ENCODE measurements around the gene GLI1. TPM values are rescaled to one million over a fixed set of nuclear protein-coding genes. Genes with fewer than 3 reads are reported as not detected.

Gene GLI1
- total RNA-seq, 1 donor from 2014 or later = 5.2 TPM

- Histone ChIP-seq H3K36me3 (ENCODE audit: control insufficient read depth in 3 of 3, insufficient read depth in 3 of 3, low read length in 3 of 3) (no peaks in the 10 kb centered on the region), H3K4me1 (ENCODE audit: control insufficient read depth in 3 of 3, insufficient read depth in 3 of 3, low read length in 3 of 3) (peaks cover 45 to 60% (median 55%) of the 10 kb centered on the region in 3 donors), H3K9ac (ENCODE audit: low read depth in 1 of 3, low read length in 3 of 3) (peak overlapping the region; percentile 75 to 84 (median 79)), H3K4me3 (ENCODE audit: low read length in 3 of 3) (peak overlapping the region; percentile 91 to 92 (median 92)), H3K27ac (ENCODE audit: low read depth, low read length) (peak overlapping the region; percentile 34), H3K9me3 (ENCODE audit: control insufficient read depth in 3 of 3, low read length in 3 of 3) (no peaks in the 10 kb centered on the region), H3K27me3 (ENCODE audit: control insufficient read depth in 3 of 3, insufficient read depth in 3 of 3, low read length in 3 of 3) (peaks cover 6 to 16% (median 6%) of the 10 kb centered on the region in 3 donors)
Measured at GRCh38 chr12:57459055-57459749, 383 bp upstream of the GLI1 start.

GRCh38 chr12:57460468-57460784 lies 841 bp downstream of the GLI1 start:
- H3K27ac ChIP-seq (ENCODE audit: low read depth, low read length) = no peak overlapping the region
- H3K27me3 ChIP-seq (ENCODE audit: control insufficient read depth in 3 of 3, insufficient read depth in 3 of 3, low read length in 3 of 3) = peaks cover 6 to 20% (median 10%) of the 10 kb centered on the region in 3 donors
- no peak overlapping the region for H3K9ac ChIP-seq (ENCODE audit: low read depth in 1 of 3, low read length in 3 of 3)
- no peaks in the 10 kb centered on the region for H3K36me3 ChIP-seq (ENCODE audit: control insufficient read depth in 3 of 3, insufficient read depth in 3 of 3, low read length in 3 of 3)
- H3K4me3 ChIP-seq (ENCODE audit: low read length in 3 of 3) = peak overlapping the region; percentile 5 to 36 (median 30)
- no peaks in the 10 kb centered on the region for H3K9me3 ChIP-seq (ENCODE audit: control insufficient read depth in 3 of 3, low read length in 3 of 3)
- peaks cover 37 to 48% (median 44%) of the 10 kb centered on the region in 3 donors for H3K4me1 ChIP-seq (ENCODE audit: control insufficient read depth in 3 of 3, insufficient read depth in 3 of 3, low read length in 3 of 3)

- Histone ChIP-seq H3K9me3 (ENCODE audit: control insufficient read depth in 3 of 3, low read length in 3 of 3) (no peaks in the 10 kb centered on the region), H3K9ac (ENCODE audit: low read depth in 1 of 3, low read length in 3 of 3) (peak overlapping the region in 2 of 3 donors; percentile 32 to 57), H3K36me3 (ENCODE audit: control insufficient read depth in 3 of 3, insufficient read depth in 3 of 3, low read length in 3 of 3) (no peaks in the 10 kb centered on the region), H3K27ac (ENCODE audit: low read depth, low read length) (no peak overlapping the region), H3K4me3 (ENCODE audit: low read length in 3 of 3) (peak overlapping the region; percentile 20 to 60 (median 58)), H3K27me3 (ENCODE audit: control insufficient read depth in 3 of 3, insufficient read depth in 3 of 3, low read length in 3 of 3) (peaks cover 6 to 23% (median 10%) of the 10 kb centered on the region in 3 donors), H3K4me1 (ENCODE audit: control insufficient read depth in 3 of 3, insufficient read depth in 3 of 3, low read length in 3 of 3) (peaks cover 33 to 44% (median 39%) of the 10 kb centered on the region in 3 donors)
Measured at GRCh38 chr12:57460841-57461275, 1.3 kb downstream of the GLI1 start.

GRCh38 chr12:57461276-57461916 lies 1.8 kb downstream of the GLI1 start:
- Histone ChIP-seq H3K27me3 (ENCODE audit: control insufficient read depth in 3 of 3, insufficient read depth in 3 of 3, low read length in 3 of 3) (peaks cover 6 to 23% (median 10%) of the 10 kb centered on the region in 3 donors), H3K4me3 (ENCODE audit: low read length in 3 of 3) (peak overlapping the region; percentile 69 to 83 (median 77)), H3K9ac (ENCODE audit: low read depth in 1 of 3, low read length in 3 of 3) (peak overlapping the region in 2 of 3 donors; percentile 57 to 62), H3K36me3 (ENCODE audit: control insufficient read depth in 3 of 3, insufficient read depth in 3 of 3, low read length in 3 of 3) (no peaks in the 10 kb centered on the region), H3K9me3 (ENCODE audit: control insufficient read depth in 3 of 3, low read length in 3 of 3) (no peaks in the 10 kb centered on the region), H3K27ac (ENCODE audit: low read depth, low read length) (peak overlapping the region; percentile 51), H3K4me1 (ENCODE audit: control insufficient read depth in 3 of 3, insufficient read depth in 3 of 3, low read length in 3 of 3) (peaks cover 32 to 39% (median 34%) of the 10 kb centered on the region in 3 donors)

- peak overlapping the region; percentile 10 to 62 (median 54) for H3K9ac ChIP-seq (ENCODE audit: low read depth in 1 of 3, low read length in 3 of 3)
Measured at GRCh38 chr12:57461917-57462250, 2.3 kb downstream of the GLI1 start.

GRCh38 chr12:57462251-57462911 lies 2.8 kb downstream of the GLI1 start:
- Histone ChIP-seq H3K36me3 (ENCODE audit: control insufficient read depth in 3 of 3, insufficient read depth in 3 of 3, low read length in 3 of 3) (no peaks in the 10 kb centered on the region), H3K9ac (ENCODE audit: low read depth in 1 of 3, low read length in 3 of 3) (peak overlapping the region; percentile 43 to 62 (median 54))

More at GRCh38 chr12:57461917-57462250, 2.3 kb downstream of the GLI1 start:
- Histone ChIP-seq H3K9me3 (ENCODE audit: control insufficient read depth in 3 of 3, low read length in 3 of 3) (no peaks in the 10 kb centered on the region), H3K27ac (ENCODE audit: low read depth, low read length) (peak overlapping the region; percentile 51), H3K4me3 (ENCODE audit: low read length in 3 of 3) (peak overlapping the region; percentile 69 to 83 (median 77)), H3K36me3 (ENCODE audit: control insufficient read depth in 3 of 3, insufficient read depth in 3 of 3, low read length in 3 of 3) (no peaks in the 10 kb centered on the region), H3K4me1 (ENCODE audit: control insufficient read depth in 3 of 3, insufficient read depth in 3 of 3, low read length in 3 of 3) (peaks cover 29 to 34% (median 32%) of the 10 kb centered on the region in 3 donors), H3K27me3 (ENCODE audit: control insufficient read depth in 3 of 3, insufficient read depth in 3 of 3, low read length in 3 of 3) (peaks cover 6 to 23% (median 10%) of the 10 kb centered on the region in 3 donors)

GRCh38 chr12:57462912-57463253 lies 3.3 kb downstream of the GLI1 start:
- Histone ChIP-seq H3K4me1 (ENCODE audit: control insufficient read depth in 3 of 3, insufficient read depth in 3 of 3, low read length in 3 of 3) (peaks cover 29 to 34% (median 32%) of the 10 kb centered on the region in 3 donors), H3K36me3 (ENCODE audit: control insufficient read depth in 3 of 3, insufficient read depth in 3 of 3, low read length in 3 of 3) (no peaks in the 10 kb centered on the region), H3K9me3 (ENCODE audit: control insufficient read depth in 3 of 3, low read length in 3 of 3) (no peaks in the 10 kb centered on the region), H3K27ac (ENCODE audit: low read depth, low read length) (no peak overlapping the region), H3K4me3 (ENCODE audit: low read length in 3 of 3) (peak overlapping the region in 1 of 3 donors; percentile 69), H3K27me3 (ENCODE audit: control insufficient read depth in 3 of 3, insufficient read depth in 3 of 3, low read length in 3 of 3) (peaks cover 7 to 23% (median 14%) of the 10 kb centered on the region in 3 donors), H3K9ac (ENCODE audit: low read depth in 1 of 3, low read length in 3 of 3) (peak overlapping the region in 1 of 3 donors; percentile 54)

More at GRCh38 chr12:57462251-57462911, 2.8 kb downstream of the GLI1 start:
- H3K27ac ChIP-seq (ENCODE audit: low read depth, low read length) = peak overlapping the region; percentile 51
- H3K4me1 ChIP-seq (ENCODE audit: control insufficient read depth in 3 of 3, insufficient read depth in 3 of 3, low read length in 3 of 3) = peaks cover 29 to 34% (median 32%) of the 10 kb centered on the region in 3 donors
- peak overlapping the region; percentile 69 to 83 (median 77) for H3K4me3 ChIP-seq (ENCODE audit: low read length in 3 of 3)
- H3K27me3 ChIP-seq (ENCODE audit: control insufficient read depth in 3 of 3, insufficient read depth in 3 of 3, low read length in 3 of 3) = peaks cover 6 to 23% (median 10%) of the 10 kb centered on the region in 3 donors
- H3K9me3 ChIP-seq (ENCODE audit: control insufficient read depth in 3 of 3, low read length in 3 of 3) = no peaks in the 10 kb centered on the region

- no peak overlapping the region for H3K9ac ChIP-seq (ENCODE audit: low read depth in 1 of 3, low read length in 3 of 3)
- H3K36me3 ChIP-seq (ENCODE audit: control insufficient read depth in 3 of 3, insufficient read depth in 3 of 3, low read length in 3 of 3) = no peaks in the 10 kb centered on the region
Measured at GRCh38 chr12:57464569-57464968, 5.0 kb downstream of the GLI1 start.

GRCh38 chr12:57465030-57465746 lies 5.6 kb downstream of the GLI1 start:
- H3K9me3 ChIP-seq (ENCODE audit: control insufficient read depth in 3 of 3, low read length in 3 of 3) = no peaks in the 10 kb centered on the region
- peaks cover 11 to 32% (median 18%) of the 10 kb centered on the region in 3 donors for H3K27me3 ChIP-seq (ENCODE audit: control insufficient read depth in 3 of 3, insufficient read depth in 3 of 3, low read length in 3 of 3)
- no peak overlapping the region for H3K27ac ChIP-seq (ENCODE audit: low read depth, low read length)
- H3K36me3 ChIP-seq (ENCODE audit: control insufficient read depth in 3 of 3, insufficient read depth in 3 of 3, low read length in 3 of 3) = no peaks in the 10 kb centered on the region
- no peak overlapping the region for H3K4me3 ChIP-seq (ENCODE audit: low read length in 3 of 3)
- peaks cover 17 to 22% (median 21%) of the 10 kb centered on the region in 3 donors for H3K4me1 ChIP-seq (ENCODE audit: control insufficient read depth in 3 of 3, insufficient read depth in 3 of 3, low read length in 3 of 3)
- no peak overlapping the region for H3K9ac ChIP-seq (ENCODE audit: low read depth in 1 of 3, low read length in 3 of 3)

More at GRCh38 chr12:57464569-57464968, 5.0 kb downstream of the GLI1 start:
- no peak overlapping the region for H3K4me3 ChIP-seq (ENCODE audit: low read length in 3 of 3)
- peaks cover 11 to 29% (median 15%) of the 10 kb centered on the region in 3 donors for H3K27me3 ChIP-seq (ENCODE audit: control insufficient read depth in 3 of 3, insufficient read depth in 3 of 3, low read length in 3 of 3)
- H3K27ac ChIP-seq (ENCODE audit: low read depth, low read length) = no peak overlapping the region
- no peaks in the 10 kb centered on the region for H3K9me3 ChIP-seq (ENCODE audit: control insufficient read depth in 3 of 3, low read length in 3 of 3)
- peaks cover 19 to 22% (median 22%) of the 10 kb centered on the region in 3 donors for H3K4me1 ChIP-seq (ENCODE audit: control insufficient read depth in 3 of 3, insufficient read depth in 3 of 3, low read length in 3 of 3)

Data from skeletal muscle tissue (tissue), 4 donors.